WTC11 (cell line): Measurements from ENCODE around the gene COQ9. TPM values are rescaled to one million over a fixed set of nuclear protein-coding genes. Genes with fewer than 3 reads are reported as not detected.

Experiments used
- ATAC-seq: fragments of 200-7000 bp; cut with Tn5 transposase; 2 replicates; pipeline ENCODE4 v1.10.0; 2021; ENCODE audit warnings: mild to moderate bottlenecking, moderate library complexity
- CTCF ChIA-PET: fragments of 300-600 bp; sonication (Branson Sonifier 250); formaldehyde crosslinking; loops from one replicate; lab custom pipeline; 2021; ENCODE audit warnings: antibody characterized with exemption; lab: Charles Lee
- POLR2A ChIA-PET: fragments of 350-600 bp; sonication (Branson Sonifier 250); formaldehyde crosslinking; loops from one replicate; lab custom pipeline; 2021; ENCODE audit warnings: antibody characterized with exemption; lab: Charles Lee
- DNase-seq: peaks from one replicate; pipeline ENCODE4 v3.0.0; 2021; ENCODE audit warnings: low spot score
- H3K27ac Mint-ChIP-seq: 2 replicates; pipeline ENCODE4 v1.8.0; 2021; ENCODE audit warnings: mixed read lengths
- H3K27me3 Mint-ChIP-seq: 2 replicates; pipeline ENCODE4 v1.8.0; 2021; ENCODE audit warnings: low read depth, mild to moderate bottlenecking, moderate library complexity, mixed read lengths
- H3K36me3 Mint-ChIP-seq: 2 replicates; pipeline ENCODE4 v1.8.0; 2021; ENCODE audit warnings: mixed read lengths
- H3K4me1 Mint-ChIP-seq: 2 replicates; pipeline ENCODE4 v1.8.0; 2022; ENCODE audit warnings: mixed read lengths
- H3K4me3 Mint-ChIP-seq: 2 replicates; pipeline ENCODE4 v1.8.0; 2021; ENCODE audit warnings: mild to moderate bottlenecking, moderate library complexity, mixed read lengths
- H3K9me3 Mint-ChIP-seq: 2 replicates; pipeline ENCODE4 v1.8.0; 2021; ENCODE audit warnings: mixed read lengths
- CREM ChIP-seq: sonication (generic); formaldehyde crosslinking; IDR thresholded peaks from 2 replicates; pipeline ENCODE4 v1.8.1; 2022; ENCODE audit warnings: mild to moderate bottlenecking, missing genetic modification reagents, moderate library complexity
- IRF2 ChIP-seq: sonication (generic); formaldehyde crosslinking; IDR thresholded peaks from 2 replicates; pipeline ENCODE4 v1.8.0; 2022; ENCODE audit warnings: low read depth, missing genetic modification reagents, borderline replicate concordance
- KAT7 ChIP-seq: sonication (generic); formaldehyde crosslinking; IDR thresholded peaks from 2 replicates; pipeline ENCODE4 v1.8.1; 2023; ENCODE audit warnings: missing genetic modification reagents, mild to moderate bottlenecking, borderline replicate concordance
- OVOL2 ChIP-seq: fragments of 250-450 bp; sonication (Bioruptor Pico); IDR thresholded peaks from 2 replicates; pipeline ENCODE4 v1.9.0; 2021; ENCODE audit warnings: mild to moderate bottlenecking, borderline replicate concordance
- SOX15 ChIP-seq: fragments of 250-450 bp; sonication (Bioruptor Pico); IDR thresholded peaks from 2 replicates; pipeline ENCODE4 v1.9.0; 2021; ENCODE audit warnings: mild to moderate bottlenecking
- SP1 ChIP-seq: sonication (generic); formaldehyde crosslinking; conservative IDR thresholded peaks from 2 replicates; pipeline ENCODE4 v1.8.1; 2022; ENCODE audit warnings: missing genetic modification reagents
- ZNF423 ChIP-seq: fragments of 250-450 bp; sonication (Bioruptor Pico); IDR thresholded peaks from 2 replicates; pipeline ENCODE4 v2.1.2; 2022; ENCODE audit warnings: mild to moderate bottlenecking, moderate library complexity
- total RNA-seq: library from RNA; stranded (reverse); gene quantifications from 3 replicates; pipeline ENCODE4 v1.2.3, GENCODE V29; 2021
- TF ChIP-seq, protein P1 (sequence below): sonication (generic); formaldehyde crosslinking; IDR thresholded peaks from 2 replicates; pipeline ENCODE4 v1.8.0; 2023; ENCODE audit warnings: missing genetic modification reagents, mild to moderate bottlenecking, borderline replicate concordance
- TF ChIP-seq, protein P2 (sequence below): fragments of 250-450 bp; sonication (Bioruptor Pico); IDR thresholded peaks from 2 replicates; pipeline ENCODE4 v1.8.0; 2021; ENCODE audit warnings: mild to moderate bottlenecking
- TF ChIP-seq, protein P3 (sequence below): sonication (generic); formaldehyde crosslinking; IDR thresholded peaks from 2 replicates; pipeline ENCODE4 v1.8.1; 2022; ENCODE audit warnings: low read depth, missing genetic modification reagents, borderline replicate concordance
- TF ChIP-seq, protein P4 (sequence below): sonication (generic); formaldehyde crosslinking; IDR thresholded peaks from 2 replicates; pipeline ENCODE4 v1.8.0; 2023; ENCODE audit warnings: missing genetic modification reagents
- TF ChIP-seq, protein P5 (sequence below): fragments of 250-450 bp; sonication (Bioruptor Pico); IDR thresholded peaks from 2 replicates; pipeline ENCODE4 v2.1.2; 2022; ENCODE audit warnings: mild to moderate bottlenecking, moderate library complexity

Gene COQ9
- total RNA-seq, 1 experiment from 2014 or later, result 39.2 TPM

DNA sequence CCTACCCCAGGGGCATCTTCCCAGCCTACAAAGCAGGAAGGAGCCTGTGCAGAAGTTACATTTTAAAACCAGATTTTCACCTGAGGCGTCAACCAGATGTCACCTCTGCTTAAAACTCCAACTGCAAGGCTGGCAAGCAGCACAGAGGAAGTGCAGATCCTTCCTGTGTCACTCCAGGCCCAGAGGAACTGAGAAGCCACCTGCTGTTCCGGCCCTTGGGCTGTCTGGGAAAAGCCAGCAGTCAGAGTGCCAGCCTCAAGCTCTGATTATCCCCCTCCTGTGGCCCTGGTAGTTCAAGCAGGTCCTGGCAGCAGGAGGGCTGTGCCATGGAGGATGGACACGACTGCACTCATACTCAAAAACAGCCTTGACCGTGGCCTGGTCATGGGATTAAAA, 25.4 kb downstream of the COQ9 start:
- no peak for DNase-seq
- no peak for TF ChIP-seq CREM (CRISPR knock-in tag)
- no peaks in the 10 kb centered on the region for H3K27me3 Mint-ChIP-seq
- H3K4me1 Mint-ChIP-seq, result peaks cover 56% of the 10 kb centered on the region
- peaks cover 42% of the 10 kb centered on the region for H3K36me3 Mint-ChIP-seq
- no peaks in the 10 kb centered on the region for H3K9me3 Mint-ChIP-seq
- H3K27ac Mint-ChIP-seq, result peak overlapping the region; percentile 63; the same call in 1 of the 2 replicates
- no peak overlapping the region for H3K4me3 Mint-ChIP-seq
- ChIA-PET POLR2A (interaction anchor here (0.5 to 1.4 kb wide), 2 partner anchors 26 to 43 kb away, joined by 5 read pairs; partner anchors contain the start of genes CIAPIN1 and COQ9), CTCF (interaction anchor here (0.6 to 8.2 kb wide), 6 partner anchors 10 to 56 kb away, joined by 3 to 80 read pairs (median 4); partner anchors contain the start of genes CIAPIN1, COQ9 and POLR2C)
- peak; percentile 4 for ATAC-seq

DNA sequence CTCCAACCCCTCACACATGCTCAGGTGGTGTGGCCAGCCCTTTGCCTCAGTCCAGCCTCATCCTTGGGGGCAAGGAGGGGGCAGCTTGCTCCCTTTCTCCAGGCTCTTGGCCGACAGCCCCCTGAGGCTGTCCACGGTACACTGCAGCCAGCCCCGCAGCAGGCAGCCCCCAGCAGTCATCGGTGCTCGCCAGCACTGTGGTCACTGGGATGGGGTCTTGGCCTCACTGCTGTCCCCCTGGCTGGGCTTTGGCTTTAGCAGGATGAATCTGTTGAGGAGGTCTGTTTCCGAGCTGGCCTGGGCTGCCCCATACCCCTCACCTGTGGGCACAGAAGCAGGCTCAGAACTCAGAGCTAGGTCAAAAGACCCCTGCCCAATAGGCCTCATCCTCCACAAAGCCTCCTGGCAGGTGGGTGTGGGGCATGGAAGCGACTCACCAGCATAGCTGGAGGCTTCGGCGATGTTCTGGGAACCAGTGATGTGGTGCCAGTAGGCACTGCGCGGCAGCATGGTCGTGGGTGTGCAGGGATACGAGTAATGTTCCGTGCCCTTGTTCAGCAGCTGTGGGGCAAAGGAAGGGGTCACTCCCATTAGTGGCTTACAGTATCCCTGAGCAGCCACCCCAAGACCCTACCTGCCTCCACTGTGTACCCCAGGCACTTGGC, 26.0 kb downstream of the COQ9 start:
- TF ChIP-seq, protein P1, sequence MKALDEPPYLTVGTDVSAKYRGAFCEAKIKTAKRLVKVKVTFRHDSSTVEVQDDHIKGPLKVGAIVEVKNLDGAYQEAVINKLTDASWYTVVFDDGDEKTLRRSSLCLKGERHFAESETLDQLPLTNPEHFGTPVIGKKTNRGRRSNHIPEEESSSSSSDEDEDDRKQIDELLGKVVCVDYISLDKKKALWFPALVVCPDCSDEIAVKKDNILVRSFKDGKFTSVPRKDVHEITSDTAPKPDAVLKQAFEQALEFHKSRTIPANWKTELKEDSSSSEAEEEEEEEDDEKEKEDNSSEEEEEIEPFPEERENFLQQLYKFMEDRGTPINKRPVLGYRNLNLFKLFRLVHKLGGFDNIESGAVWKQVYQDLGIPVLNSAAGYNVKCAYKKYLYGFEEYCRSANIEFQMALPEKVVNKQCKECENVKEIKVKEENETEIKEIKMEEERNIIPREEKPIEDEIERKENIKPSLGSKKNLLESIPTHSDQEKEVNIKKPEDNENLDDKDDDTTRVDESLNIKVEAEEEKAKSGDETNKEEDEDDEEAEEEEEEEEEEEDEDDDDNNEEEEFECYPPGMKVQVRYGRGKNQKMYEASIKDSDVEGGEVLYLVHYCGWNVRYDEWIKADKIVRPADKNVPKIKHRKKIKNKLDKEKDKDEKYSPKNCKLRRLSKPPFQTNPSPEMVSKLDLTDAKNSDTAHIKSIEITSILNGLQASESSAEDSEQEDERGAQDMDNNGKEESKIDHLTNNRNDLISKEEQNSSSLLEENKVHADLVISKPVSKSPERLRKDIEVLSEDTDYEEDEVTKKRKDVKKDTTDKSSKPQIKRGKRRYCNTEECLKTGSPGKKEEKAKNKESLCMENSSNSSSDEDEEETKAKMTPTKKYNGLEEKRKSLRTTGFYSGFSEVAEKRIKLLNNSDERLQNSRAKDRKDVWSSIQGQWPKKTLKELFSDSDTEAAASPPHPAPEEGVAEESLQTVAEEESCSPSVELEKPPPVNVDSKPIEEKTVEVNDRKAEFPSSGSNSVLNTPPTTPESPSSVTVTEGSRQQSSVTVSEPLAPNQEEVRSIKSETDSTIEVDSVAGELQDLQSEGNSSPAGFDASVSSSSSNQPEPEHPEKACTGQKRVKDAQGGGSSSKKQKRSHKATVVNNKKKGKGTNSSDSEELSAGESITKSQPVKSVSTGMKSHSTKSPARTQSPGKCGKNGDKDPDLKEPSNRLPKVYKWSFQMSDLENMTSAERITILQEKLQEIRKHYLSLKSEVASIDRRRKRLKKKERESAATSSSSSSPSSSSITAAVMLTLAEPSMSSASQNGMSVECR (CRISPR knock-in tag), result no peak
- TF ChIP-seq SOX15 (CRISPR knock-in tag) (no peak), SP1 (CRISPR knock-in tag) (no peak), OVOL2 (no peak), ZNF423 (CRISPR knock-in tag) (no peak), IRF2 (CRISPR knock-in tag) (no peak), KAT7 (no peak)
- TF ChIP-seq, protein P2, sequence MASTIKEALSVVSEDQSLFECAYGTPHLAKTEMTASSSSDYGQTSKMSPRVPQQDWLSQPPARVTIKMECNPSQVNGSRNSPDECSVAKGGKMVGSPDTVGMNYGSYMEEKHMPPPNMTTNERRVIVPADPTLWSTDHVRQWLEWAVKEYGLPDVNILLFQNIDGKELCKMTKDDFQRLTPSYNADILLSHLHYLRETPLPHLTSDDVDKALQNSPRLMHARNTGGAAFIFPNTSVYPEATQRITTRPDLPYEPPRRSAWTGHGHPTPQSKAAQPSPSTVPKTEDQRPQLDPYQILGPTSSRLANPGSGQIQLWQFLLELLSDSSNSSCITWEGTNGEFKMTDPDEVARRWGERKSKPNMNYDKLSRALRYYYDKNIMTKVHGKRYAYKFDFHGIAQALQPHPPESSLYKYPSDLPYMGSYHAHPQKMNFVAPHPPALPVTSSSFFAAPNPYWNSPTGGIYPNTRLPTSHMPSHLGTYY (CRISPR knock-in tag), result no peak
- TF ChIP-seq, protein P3, sequence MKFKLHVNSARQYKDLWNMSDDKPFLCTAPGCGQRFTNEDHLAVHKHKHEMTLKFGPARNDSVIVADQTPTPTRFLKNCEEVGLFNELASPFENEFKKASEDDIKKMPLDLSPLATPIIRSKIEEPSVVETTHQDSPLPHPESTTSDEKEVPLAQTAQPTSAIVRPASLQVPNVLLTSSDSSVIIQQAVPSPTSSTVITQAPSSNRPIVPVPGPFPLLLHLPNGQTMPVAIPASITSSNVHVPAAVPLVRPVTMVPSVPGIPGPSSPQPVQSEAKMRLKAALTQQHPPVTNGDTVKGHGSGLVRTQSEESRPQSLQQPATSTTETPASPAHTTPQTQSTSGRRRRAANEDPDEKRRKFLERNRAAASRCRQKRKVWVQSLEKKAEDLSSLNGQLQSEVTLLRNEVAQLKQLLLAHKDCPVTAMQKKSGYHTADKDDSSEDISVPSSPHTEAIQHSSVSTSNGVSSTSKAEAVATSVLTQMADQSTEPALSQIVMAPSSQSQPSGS (CRISPR knock-in tag), result no peak
- TF ChIP-seq, protein P4, sequence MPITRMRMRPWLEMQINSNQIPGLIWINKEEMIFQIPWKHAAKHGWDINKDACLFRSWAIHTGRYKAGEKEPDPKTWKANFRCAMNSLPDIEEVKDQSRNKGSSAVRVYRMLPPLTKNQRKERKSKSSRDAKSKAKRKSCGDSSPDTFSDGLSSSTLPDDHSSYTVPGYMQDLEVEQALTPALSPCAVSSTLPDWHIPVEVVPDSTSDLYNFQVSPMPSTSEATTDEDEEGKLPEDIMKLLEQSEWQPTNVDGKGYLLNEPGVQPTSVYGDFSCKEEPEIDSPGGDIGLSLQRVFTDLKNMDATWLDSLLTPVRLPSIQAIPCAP (CRISPR knock-in tag), result no peak
- TF ChIP-seq, protein P5, sequence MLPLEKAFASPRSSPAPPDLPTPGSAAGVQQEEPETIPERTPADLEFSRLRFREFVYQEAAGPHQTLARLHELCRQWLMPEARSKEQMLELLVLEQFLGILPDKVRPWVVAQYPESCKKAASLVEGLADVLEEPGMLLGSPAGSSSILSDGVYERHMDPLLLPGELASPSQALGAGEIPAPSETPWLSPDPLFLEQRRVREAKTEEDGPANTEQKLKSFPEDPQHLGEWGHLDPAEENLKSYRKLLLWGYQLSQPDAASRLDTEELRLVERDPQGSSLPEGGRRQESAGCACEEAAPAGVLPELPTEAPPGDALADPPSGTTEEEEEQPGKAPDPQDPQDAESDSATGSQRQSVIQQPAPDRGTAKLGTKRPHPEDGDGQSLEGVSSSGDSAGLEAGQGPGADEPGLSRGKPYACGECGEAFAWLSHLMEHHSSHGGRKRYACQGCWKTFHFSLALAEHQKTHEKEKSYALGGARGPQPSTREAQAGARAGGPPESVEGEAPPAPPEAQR, result no peak
- ChIA-PET CTCF (interaction anchor here (0.6 to 8.2 kb wide), 6 partner anchors 11 to 56 kb away, joined by 3 to 80 read pairs (median 4); partner anchors contain the start of genes CIAPIN1, COQ9 and POLR2C), POLR2A (no interaction called here)
- Mint-ChIP-seq H3K9me3 (no peaks in the 10 kb centered on the region), H3K36me3 (peaks cover 36% of the 10 kb centered on the region), H3K27me3 (no peaks in the 10 kb centered on the region), H3K4me3 (no peak overlapping the region), H3K27ac (no peak overlapping the region), H3K4me1 (peaks cover 62% of the 10 kb centered on the region)
- DNase-seq (no peak), ATAC-seq (no peak)
